ENCODE measurements around the gene LRRC51.
A peak's percentile ranks its signal among the peaks of the same experiment; 100 is the strongest.

Gene LRRC51

GRCh38 chr11:72038491-72038890 lies 42.2 kb upstream of the LRRC51 start:
- no peak overlapping the region for H2AFZ ChIP-seq (ENCODE audit: low read length)
- peak overlapping the region; percentile 86 for H3K4me3 ChIP-seq (ENCODE audit: low read length, poor library complexity, severe bottlenecking)
- TF ChIP-seq EZH2phosphoT487 (IDR thresholded peaks at IDR 0.05; ENCODE audit: borderline replicate concordance) (no peak), CTCF (conservative IDR thresholded peaks at IDR 0.05; ENCODE audit: low read length) (no peak)
- peaks cover 98% of the 10 kb centered on the region for H3K79me2 ChIP-seq (ENCODE audit: insufficient read depth, low read length)
- H3K36me3 ChIP-seq (ENCODE audit: insufficient read depth, low read length) = peaks cover 23% of the 10 kb centered on the region
- peak overlapping the region; percentile 84 for H3K9ac ChIP-seq (ENCODE audit: low read depth, low read length, poor library complexity, severe bottlenecking)
- H3K27me3 ChIP-seq (ENCODE audit: insufficient read depth, low read length, poor library complexity, severe bottlenecking) = no peaks in the 10 kb centered on the region
- H3K9me3 ChIP-seq (ENCODE audit: insufficient read depth, low read depth, low read length) = no peaks in the 10 kb centered on the region
- peaks cover 32% of the 10 kb centered on the region for H3K4me1 ChIP-seq (ENCODE audit: insufficient read depth, low read length, poor library complexity, severe bottlenecking)
- no peaks in the 10 kb centered on the region for H3K9me2 ChIP-seq (replicated peaks; ENCODE audit: low read depth, low read length)
- no peaks in the 10 kb centered on the region for H3F3A ChIP-seq (ENCODE audit: low read depth)
- peaks cover 44% of the 10 kb centered on the region for H4K20me1 ChIP-seq (ENCODE audit: insufficient read depth, low read length, poor library complexity, severe bottlenecking)
- peak overlapping the region; percentile 84 for H3K4me2 ChIP-seq (ENCODE audit: low read depth, low read length, poor library complexity, severe bottlenecking)

- peaks cover 98% of the 10 kb centered on the region for H3K79me2 ChIP-seq (ENCODE audit: insufficient read depth, low read length)
- peak overlapping the region; percentile 86 for H3K4me3 ChIP-seq (ENCODE audit: low read length, poor library complexity, severe bottlenecking)
- peak overlapping the region; percentile 84 for H3K9ac ChIP-seq (ENCODE audit: low read depth, low read length, poor library complexity, severe bottlenecking)
These were observed 41.4 kb upstream of the LRRC51 start for GRCh38 chr11:72039031-72039855.

GRCh38 chr11:72039856-72040401 lies 40.7 kb upstream of the LRRC51 start:
- no peak overlapping the region for H2AFZ ChIP-seq (ENCODE audit: low read length)
- H4K20me1 ChIP-seq (ENCODE audit: insufficient read depth, low read length, poor library complexity, severe bottlenecking) = peaks cover 38% of the 10 kb centered on the region
- H3K4me2 ChIP-seq (ENCODE audit: low read depth, low read length, poor library complexity, severe bottlenecking) = peak overlapping the region; percentile 84
- H3K4me1 ChIP-seq (ENCODE audit: insufficient read depth, low read length, poor library complexity, severe bottlenecking) = peaks cover 32% of the 10 kb centered on the region
- H3K79me2 ChIP-seq (ENCODE audit: insufficient read depth, low read length) = peaks cover 99% of the 10 kb centered on the region
- peak overlapping the region; percentile 86 for H3K4me3 ChIP-seq (ENCODE audit: low read length, poor library complexity, severe bottlenecking)
- no peaks in the 10 kb centered on the region for H3F3A ChIP-seq (ENCODE audit: low read depth)
- H3K27me3 ChIP-seq (ENCODE audit: insufficient read depth, low read length, poor library complexity, severe bottlenecking) = no peaks in the 10 kb centered on the region
- TF ChIP-seq CTCF (conservative IDR thresholded peaks at IDR 0.05; ENCODE audit: low read length) (no peak), EZH2phosphoT487 (IDR thresholded peaks at IDR 0.05; ENCODE audit: borderline replicate concordance) (no peak)
- no peaks in the 10 kb centered on the region for H3K9me2 ChIP-seq (replicated peaks; ENCODE audit: low read depth, low read length)
- H3K9ac ChIP-seq (ENCODE audit: low read depth, low read length, poor library complexity, severe bottlenecking) = peak overlapping the region; percentile 84
- no peaks in the 10 kb centered on the region for H3K9me3 ChIP-seq (ENCODE audit: insufficient read depth, low read depth, low read length)
- H3K36me3 ChIP-seq (ENCODE audit: insufficient read depth, low read length) = peaks cover 16% of the 10 kb centered on the region; the same call in 1 of the 2 replicates

More at GRCh38 chr11:72039031-72039855, 41.4 kb upstream of the LRRC51 start:
- no peaks in the 10 kb centered on the region for H3K9me3 ChIP-seq (ENCODE audit: insufficient read depth, low read depth, low read length)
- H3K27me3 ChIP-seq (ENCODE audit: insufficient read depth, low read length, poor library complexity, severe bottlenecking) = no peaks in the 10 kb centered on the region
- H3K36me3 ChIP-seq (ENCODE audit: insufficient read depth, low read length) = peaks cover 15% of the 10 kb centered on the region; the same call in 1 of the 2 replicates
- H2AFZ ChIP-seq (ENCODE audit: low read length) = no peak overlapping the region
- no peaks in the 10 kb centered on the region for H3F3A ChIP-seq (ENCODE audit: low read depth)
- peaks cover 32% of the 10 kb centered on the region for H3K4me1 ChIP-seq (ENCODE audit: insufficient read depth, low read length, poor library complexity, severe bottlenecking)
- H3K9me2 ChIP-seq (replicated peaks; ENCODE audit: low read depth, low read length) = no peaks in the 10 kb centered on the region
- TF ChIP-seq CTCF (conservative IDR thresholded peaks at IDR 0.05; ENCODE audit: low read length) = no peak
- no peak for TF ChIP-seq EZH2phosphoT487 (IDR thresholded peaks at IDR 0.05; ENCODE audit: borderline replicate concordance)
- H4K20me1 ChIP-seq (ENCODE audit: insufficient read depth, low read length, poor library complexity, severe bottlenecking) = peaks cover 38% of the 10 kb centered on the region
- H3K4me2 ChIP-seq (ENCODE audit: low read depth, low read length, poor library complexity, severe bottlenecking) = peak overlapping the region; percentile 84
